ENCODE measurements around the gene PSMG3.

The PSMG3 gene

DNA sequence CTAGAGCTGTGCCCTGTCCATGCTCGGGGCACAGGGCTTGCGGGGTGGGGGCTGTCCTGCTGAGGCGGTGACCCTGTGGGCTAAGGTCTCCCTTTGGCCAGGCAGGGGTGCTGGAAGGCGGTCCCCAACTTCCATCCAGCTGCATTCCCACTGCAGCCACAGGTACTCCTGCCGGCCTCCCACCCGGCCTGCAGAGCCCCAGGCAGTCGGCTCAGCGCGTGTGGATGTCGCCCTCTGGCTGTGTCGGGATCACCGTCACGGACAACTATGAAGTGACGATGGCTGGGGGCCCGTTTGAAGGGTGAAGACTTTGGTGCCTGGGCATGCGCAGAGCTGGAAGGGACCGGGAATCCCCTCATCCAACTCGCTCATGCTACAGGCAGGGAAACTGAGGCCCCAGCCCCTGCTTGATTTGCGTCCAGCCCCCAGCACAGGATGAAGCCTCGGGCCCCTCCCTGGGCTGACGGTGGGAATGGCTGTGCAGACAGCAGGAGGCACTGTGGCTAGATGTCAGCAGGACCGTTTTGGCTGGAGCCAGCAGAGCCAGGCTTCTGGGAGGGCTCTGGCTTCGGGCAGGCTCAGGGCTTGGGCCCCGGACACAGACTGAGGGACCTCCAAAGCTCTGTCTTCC is 11.5 kb downstream of the PSMG3 start:
- no peak for DNase-seq (ENCODE audit: low read depth in 2 of 2)

DNA sequence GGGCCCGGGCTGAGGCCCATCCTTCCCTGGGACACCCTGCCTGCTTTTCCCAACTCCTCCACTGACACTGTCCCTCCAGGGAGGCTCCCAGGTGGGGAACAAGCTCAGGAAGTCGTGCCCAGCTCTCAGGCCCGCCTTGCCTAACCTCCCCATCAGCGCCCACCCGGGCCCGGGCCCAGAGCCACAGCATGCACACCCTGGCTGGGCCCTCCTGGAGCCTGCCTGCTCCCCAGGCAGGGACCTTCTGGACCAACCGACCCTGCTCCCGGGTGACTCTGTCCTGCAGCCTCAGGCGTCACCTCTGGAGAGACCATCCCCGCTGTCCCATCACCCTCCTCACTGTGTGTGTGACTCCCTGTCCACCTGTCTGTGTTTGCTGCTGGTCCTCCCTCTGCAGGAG is 12.1 kb downstream of the PSMG3 start:
- DNase-seq (ENCODE audit: low read depth in 2 of 2): no peak

DNA sequence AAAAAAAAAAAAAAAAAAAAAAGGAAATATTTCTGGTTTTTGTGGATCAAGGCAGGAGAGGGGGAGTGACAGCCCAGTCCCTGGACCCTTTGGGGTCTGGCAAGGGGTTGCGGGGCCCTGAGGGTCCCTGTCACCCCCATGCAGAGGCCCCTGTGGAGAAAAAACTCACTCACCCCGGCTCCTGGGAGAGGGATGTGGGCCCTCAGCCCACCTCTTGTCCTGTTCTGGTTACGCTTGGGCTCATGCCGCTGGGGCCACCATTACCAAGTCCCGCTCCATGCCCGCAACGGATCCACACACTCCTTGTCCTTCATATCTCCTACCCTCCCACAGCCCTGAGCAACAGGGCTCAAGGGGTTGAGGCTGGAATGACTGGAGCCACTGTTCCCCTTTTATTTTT is 12.8 kb downstream of the PSMG3 start:
- DNase-seq (ENCODE audit: low read depth in 2 of 2): no peak

DNA sequence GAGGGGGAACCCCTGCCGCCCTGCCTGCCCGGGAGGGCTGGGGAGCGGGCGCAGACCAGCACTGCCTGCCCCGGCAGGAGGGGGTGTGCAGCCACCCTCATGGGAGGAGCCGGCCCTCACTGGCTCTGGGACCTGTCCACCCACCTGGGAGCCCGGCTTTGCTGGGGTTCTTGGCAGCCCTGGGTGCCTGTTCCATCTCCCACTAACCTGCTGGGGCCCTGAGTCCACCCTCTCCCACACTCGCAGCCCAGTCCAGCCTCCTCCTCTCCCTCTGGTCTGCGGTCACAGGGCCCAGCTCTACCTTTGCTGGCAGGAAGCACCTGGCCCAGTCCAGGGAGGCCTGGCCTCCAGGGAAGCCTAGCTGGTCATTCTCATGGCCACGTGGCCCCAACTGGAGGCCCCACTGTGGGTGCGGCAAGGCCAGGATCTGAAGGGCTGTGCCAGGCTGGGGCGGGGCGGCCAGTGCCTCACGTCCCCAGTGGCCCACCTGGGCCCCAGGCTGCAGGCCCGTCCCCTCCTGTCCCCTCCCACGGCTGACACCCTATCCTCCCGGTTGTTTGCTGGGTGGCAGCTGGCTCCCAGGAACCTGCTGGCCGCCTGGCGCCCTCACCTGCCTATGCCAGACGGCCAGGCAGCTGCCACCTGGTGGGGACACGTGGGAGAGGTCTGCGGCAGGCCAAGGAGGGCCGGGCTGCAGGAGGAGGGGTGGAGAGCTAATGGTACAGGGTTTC is 13.9 kb downstream of the PSMG3 start, which contains the start of gene TMEM184A:
TSS of gene TMEM184A (minus strand) at position 393 of the 731 bp plus-strand sequence. CDS start 721 bp downstream, outside the sequence.
- no peak for DNase-seq (ENCODE audit: low read depth in 2 of 2)

DNA sequence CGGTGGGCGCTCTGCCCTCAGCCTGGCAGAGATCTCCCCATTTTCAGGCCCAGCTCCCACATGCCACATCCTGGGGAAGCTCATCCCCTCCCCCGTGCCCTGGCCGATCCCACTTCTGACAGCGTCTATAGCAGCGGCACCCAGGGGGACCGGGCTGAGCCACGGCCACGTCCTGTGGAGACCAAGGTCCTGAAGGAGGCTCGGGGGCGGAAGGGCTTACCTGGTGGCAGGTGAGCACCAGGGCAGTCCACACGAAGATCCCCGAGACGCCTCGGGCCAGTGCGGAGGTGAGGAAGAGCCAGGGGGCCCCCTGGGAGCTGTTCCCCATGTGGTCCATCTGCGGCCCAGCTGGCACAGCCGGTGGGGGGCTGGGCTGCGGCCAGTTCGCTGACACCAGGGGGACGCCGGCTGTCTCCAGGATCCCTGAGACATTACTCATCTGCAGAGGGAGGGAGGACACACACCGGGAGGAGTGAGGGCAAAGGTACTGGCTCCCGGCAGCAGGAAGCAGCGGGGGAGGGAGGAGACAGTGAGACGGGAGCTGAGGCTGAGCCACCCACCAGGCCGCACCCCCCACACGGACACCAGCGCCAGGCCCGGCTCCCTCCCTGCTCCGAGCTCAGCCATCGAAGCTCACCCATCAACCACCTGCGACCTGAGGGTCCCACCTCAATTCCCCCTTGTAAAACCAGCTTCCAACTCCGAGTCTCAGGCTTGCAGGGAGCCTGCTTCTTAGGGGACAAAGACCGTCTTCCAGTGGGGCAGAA is 14.6 kb downstream of the PSMG3 start:
- no peak for DNase-seq (ENCODE audit: low read depth in 2 of 2)

DNA sequence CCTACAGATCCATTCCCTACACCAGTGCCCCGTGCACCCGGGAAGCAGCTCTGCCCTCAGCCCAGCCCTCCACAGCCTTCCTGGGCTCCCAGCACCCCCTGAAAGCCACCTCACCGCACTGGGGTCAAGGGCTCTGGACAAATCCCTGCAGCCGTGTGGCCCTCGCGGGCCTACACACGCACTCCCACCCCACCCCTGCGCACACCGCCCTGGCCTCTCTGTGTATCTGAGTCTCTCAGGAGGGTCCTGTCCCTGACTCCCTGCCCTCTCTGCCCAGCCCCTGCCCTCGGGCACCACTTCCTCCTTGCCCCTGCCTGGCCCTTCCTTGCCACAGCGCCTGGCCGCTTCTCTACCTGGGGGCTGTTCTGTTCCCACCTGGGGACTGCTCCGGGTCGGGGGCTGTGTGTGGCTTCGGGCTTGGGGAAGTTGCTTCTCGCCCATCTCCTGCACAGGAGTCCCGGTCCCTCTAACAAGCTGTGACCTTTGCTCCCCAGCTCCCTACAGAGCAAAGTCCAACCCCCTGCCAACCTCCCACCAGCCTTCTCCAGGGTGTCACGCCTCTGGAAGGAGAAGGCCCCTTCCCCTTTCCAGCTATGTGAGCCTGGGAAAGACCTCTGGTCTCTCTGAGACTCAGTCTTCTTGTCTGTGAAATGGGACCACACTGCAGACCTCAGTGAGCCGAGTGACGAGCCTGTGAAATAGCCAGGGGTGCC is 15.3 kb downstream of the PSMG3 start:
- DNase-seq (ENCODE audit: low read depth in 2 of 2): no peak

DNA sequence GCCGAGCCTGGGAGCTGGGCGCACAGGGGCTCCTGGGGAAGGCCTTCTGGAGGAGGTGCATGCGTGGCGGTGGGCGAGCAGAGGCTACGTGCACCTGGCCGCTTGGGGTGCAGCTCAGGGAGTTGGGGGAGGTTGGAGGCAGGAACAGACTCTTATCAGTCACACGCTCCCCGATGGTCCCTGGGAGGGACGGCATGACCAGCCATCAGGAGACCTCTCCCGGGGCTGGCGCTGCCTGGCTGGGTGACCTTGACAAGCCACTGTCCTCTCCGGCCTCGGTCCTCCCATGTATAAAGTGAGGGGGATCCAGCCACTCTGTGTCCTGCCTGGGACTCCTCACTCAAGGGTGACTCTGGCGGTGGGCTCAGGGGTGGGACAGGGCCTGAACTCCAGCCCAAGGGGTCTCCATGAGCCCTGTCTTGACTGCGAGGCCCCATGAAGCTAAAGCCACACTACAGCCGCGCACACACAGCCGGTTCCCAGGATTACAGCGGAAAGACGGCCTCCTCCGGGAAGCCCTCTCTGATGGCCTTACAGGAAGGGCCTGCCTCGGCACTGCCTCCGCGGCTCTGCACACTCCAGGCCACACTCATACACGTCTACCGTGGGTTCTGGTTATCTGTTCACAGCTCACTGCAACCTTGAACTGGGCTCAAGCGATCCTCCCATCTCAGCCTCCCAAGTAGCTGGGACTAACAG is 16.2 kb downstream of the PSMG3 start:
- no peak for DNase-seq (ENCODE audit: low read depth in 2 of 2)

DNA sequence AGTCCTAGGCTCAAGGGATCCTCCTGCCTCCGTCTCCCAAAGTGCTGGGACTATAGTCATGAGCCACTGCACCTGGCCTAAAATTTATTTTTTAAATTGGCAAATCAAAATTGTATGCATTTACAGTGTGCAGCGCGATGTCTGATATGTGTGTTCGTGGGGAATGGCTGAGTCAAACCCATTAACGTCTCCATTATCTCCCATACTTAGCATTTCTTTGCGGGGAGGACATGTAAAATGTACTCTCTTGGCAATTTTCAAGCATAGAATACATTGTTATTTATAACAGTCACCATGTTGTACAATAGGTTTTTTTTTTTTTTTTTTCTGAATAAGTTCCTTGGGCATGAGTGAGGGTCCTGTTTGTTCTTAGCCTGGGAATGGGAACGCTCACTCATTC is 17.6 kb downstream of the PSMG3 start:
- DNase-seq (ENCODE audit: low read depth in 2 of 2): no peak

DNA sequence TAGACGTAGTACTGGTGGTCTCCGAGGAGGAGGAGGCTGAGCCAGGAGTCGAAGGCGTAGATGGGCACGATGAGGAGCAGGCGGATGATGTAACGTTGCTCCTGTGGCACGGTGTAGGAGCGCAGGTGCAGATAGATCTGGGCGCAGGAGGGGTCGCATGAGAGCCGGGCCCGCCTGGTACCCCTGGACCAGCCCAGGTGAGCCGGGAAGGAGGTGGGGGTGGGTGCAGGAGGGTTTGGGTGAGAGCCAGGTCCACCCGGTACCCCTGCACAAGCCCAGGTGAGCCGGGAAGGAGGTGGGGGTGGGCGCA is 19.0 kb downstream of the PSMG3 start:
- no peak for DNase-seq (ENCODE audit: low read depth in 2 of 2)

DNA sequence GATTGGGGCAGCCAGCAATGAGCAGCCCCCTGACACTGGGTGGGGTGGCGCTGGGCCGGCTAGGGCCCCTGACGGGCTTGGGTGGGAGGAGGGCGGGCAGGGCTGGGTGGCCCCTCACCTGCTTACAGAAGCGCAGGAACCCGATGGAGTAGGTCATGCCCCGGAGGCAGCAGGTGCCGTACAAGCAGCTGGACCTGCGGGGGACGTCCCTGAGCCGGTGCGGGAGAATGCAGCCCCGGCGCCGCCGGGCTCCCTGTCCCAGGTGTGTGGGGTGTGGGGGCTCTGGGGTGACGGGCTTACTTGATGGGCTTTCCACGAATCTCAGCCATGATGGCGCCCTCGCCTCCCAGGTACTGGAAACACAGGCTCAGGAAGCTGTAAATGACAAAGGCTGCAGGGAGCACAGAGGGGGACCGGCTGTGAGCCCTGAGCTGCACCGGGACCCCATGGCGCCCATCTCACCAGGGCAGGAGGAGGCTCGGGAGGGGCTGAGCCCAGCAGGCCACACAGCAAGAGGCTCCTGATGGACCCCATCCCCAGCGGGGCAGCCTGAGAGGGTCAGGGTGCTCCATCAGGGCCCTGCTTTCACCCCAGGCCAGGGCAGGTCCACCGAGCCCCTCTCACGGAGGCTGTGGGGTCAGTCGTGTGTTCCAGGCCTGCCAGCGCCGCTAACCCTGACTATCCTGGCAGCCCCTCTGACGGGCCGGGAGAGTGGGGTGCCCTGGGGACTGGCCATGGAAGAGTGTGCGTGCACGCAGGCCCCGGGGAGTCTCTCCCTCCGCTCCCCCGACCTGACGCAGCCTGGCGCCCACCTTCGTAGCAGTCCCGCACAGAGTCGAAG is 19.6 kb downstream of the PSMG3 start:
- no peak for DNase-seq (ENCODE audit: low read depth in 2 of 2)

DNA sequence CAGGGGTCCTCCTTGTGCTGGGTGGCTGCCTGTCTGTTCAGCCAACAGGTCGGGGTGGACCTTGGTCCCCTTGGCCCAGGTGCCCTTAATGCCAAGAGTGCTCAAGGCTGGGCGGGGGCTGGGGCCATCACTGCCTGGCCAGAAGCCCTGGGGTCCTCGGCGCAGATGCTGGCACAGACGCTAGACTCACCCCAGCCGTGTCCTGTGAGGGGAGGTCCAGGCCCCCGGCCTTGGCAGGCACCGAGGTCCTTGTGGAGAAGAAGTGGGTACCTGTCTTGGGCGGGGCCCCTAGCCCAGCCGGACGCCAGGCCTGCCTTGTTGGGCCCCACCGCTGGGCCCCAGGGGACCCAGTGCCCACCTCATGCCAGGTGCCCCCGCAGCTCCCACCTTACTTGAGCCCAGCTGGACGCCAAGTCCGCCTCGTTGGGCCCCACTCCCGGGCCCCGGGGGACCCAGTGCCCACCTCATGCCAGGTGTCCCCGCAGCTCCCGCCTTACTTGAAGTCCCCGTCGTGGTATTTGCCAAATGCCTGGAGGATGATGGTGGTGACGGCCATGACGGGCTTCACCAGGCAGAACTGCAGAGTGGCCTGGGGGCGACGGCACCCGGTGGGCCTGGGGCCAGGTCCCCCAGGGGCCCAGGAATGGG is 20.4 kb downstream of the PSMG3 start:
- DNase-seq (ENCODE audit: low read depth in 2 of 2): no peak

DNA sequence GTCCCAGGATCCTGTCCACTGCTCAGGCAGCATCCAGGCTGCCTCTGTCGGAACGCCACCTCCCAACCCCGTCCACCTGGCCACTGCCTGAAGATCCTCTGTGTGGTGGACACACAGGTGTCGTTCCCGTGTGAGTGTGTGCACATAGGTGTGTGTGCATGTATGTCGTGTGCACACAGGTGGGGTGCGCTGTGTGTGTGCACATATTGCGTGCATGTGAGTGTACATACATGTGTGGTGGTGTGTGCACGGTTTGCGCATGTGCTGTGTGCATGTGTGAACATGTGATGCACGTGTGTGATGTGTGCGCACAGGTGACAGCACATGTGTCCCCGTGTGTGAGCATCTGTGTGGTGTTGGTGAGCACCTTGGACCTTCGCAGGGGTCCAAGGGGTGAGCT is 20.9 kb downstream of the PSMG3 start:
- DNase-seq (ENCODE audit: low read depth in 2 of 2): no peak

DNA sequence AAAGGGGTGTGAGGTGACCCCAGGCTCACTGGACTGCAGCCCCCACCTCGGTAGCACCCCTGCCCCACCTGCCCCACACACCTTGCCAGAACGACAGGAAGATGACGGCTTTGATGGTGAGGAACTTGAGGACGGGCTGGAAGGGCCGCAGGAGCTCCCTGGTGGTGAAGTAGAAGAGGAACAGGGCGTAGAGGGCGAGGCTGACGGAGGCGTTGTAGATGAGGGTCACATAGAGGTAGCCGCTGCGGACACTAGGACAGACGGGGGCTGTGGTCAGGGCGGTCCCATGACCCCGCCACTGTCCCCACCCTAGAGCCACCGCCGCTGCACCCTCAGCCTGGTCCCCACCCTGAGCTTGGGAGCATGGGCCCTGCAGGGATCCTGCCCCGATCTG is 21.4 kb downstream of the PSMG3 start:
- no peak for DNase-seq (ENCODE audit: low read depth in 2 of 2)

DNA sequence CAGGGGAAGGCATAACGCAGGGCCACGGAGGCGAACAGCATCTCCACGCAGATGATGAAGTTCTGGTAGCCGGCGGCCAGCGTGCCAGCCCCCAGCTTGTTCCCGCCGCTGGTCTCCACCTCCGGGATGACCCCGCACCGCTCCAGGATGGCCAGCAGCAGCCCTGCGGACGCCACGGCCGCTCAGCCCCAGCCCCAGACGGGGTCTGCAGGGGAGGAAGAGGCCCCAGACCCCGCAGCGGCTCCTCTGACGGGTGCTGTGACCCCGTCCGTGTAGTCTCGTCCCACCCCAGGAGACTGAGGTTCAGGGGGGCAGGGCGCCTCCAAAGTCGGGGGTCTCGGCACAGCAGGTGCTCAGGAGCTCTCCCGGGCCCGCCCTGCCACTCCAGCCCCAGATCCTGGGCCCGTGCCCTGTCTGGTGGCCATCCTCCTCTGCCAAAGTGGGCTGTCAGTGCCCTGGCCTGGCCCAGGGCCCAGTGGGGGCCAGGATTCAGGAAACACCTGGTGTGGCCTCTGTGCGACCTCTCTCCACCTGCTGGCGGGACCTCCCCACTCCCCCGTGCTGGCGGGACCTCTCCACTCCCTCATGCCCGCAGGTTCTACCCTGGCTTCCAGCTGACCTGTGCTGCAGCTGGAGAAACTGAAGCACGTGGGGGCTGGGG is 21.9 kb downstream of the PSMG3 start:
- no peak for DNase-seq (ENCODE audit: low read depth in 2 of 2)

DNA sequence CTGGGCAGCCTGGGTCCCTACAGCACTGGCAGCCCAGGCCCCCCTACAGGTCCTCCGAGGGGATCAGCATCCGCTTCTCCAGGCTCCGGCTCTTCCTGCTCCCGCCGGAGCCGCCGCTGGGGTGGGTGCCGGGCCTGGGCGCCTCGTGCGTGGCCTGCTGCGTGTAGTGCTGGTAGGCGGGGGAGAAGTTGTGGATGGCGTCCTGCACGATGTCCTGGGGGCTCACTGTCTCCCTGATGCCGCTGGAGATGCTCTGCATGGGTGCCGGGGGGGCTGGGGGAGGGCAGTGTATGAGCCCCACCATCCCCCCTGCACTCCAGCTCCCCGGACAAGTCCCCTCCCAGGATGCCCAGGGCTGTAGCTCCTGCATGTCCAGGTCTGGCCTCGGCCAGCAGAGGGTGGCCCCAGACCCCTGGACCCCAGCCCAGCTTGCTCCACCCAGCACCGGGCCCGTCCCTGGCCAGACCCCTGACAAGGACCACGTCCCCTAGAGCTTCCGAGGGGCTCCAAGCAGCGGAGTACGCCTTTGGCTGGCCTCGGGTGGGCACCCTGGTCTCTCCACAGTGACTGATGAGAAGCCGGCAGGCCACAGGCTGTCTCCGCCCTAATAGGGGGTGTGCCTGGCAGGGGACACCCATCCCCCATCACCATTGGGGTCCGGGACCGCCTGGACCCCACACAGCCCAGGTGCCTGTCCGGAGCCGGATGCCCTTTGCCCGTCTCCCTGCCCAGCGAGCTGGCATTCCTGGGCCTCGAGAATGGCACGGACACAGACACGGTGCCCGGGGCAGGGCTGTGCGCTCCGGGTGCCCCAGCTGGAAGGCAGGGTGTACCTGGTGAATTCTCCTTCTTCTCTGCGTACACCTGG is 22.7 kb downstream of the PSMG3 start:
- DNase-seq (ENCODE audit: low read depth in 2 of 2): no peak

DNA sequence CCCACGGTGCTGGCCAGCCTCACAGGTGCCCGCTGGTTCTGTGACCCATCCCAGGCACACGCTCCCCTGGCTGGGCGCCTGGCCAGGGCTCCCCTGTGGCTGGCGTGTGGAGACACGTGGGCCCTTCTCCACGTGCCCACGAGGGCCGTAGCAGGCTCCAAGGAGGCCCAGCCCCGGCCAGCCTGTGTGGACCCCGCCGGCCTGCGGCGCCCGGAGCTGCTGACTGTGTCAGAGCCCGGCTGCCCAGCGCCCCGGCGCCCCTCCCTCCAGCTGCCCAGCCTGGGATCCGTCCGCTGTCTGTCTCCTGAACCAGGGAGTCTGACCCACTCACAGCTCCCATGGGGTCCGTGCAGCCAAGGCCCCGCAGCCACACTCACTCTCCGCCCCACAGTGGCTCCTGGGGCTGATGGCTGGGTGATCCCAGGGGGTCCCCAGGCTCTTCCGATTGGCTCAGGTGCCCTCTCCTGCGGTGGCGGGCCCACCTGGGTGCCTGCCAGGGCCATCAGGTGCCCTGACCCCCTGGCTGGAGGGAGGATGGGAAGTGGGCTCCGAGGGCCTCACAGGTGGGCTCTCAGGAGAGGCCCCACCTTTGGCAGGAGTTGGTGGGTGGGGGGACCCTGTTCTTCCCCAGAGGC is 23.4 kb downstream of the PSMG3 start:
- no peak for DNase-seq (ENCODE audit: low read depth in 2 of 2)

DNA sequence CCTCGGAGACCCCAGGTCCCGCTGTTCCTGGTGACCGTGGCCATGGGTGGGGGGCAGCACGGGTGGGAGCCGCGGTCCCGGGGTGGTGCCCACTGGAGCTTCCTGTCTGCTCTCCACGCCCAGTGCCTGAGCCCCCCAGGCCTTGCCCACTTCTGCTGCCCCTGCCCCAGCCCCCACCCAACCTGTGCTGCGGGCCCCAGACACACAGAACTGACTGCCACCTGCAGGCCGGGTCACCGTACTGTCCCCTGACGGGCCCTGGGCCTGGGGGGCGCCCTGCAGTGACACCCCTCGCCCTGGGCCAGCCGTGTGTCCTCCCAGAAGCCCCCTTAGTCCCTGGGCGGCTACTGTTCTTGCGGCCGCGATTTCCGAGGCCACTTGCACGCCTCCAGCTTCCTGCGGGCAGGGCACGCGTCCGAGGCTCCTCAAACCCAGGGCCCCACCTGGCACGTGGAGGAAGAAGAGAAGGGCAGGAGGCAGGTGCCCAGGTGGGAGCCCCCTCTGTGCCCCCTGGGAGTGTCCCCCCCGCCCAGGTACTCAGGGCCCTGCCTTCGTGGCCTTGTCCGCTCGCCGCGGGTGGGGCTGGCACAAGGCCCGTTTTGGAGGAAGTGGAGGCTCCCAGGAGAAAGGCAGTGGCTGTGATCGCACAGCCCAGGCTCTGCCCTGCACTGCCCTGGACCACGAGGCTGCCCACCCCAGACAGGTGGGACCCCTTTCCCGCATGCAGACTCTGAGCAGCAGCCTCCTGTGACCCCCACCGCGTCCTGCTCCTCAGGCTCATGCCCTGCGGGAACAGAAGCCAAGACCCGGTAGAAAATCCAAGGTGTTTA is 24.2 kb downstream of the PSMG3 start:
- DNase-seq (ENCODE audit: low read depth in 2 of 2): no peak
